HG03039 (cell line): Measurements from ENCODE around the gene ASRGL1.
"Not testable (repeated sequence)": the region's sequence is repeated elsewhere in the genome, so short reads cannot be mapped to it uniquely, and the experiment has no call there.

Experiments
- ATAC-seq: cut with Tn5 transposase; IDR thresholded peaks from one replicate; pipeline ENCODE4 v1.9.1; 2021; ENCODE audit warnings: mild to moderate bottlenecking, moderate library complexity; ENCODE audit not compliant: unreplicated experiment

Gene ASRGL1

DNA sequence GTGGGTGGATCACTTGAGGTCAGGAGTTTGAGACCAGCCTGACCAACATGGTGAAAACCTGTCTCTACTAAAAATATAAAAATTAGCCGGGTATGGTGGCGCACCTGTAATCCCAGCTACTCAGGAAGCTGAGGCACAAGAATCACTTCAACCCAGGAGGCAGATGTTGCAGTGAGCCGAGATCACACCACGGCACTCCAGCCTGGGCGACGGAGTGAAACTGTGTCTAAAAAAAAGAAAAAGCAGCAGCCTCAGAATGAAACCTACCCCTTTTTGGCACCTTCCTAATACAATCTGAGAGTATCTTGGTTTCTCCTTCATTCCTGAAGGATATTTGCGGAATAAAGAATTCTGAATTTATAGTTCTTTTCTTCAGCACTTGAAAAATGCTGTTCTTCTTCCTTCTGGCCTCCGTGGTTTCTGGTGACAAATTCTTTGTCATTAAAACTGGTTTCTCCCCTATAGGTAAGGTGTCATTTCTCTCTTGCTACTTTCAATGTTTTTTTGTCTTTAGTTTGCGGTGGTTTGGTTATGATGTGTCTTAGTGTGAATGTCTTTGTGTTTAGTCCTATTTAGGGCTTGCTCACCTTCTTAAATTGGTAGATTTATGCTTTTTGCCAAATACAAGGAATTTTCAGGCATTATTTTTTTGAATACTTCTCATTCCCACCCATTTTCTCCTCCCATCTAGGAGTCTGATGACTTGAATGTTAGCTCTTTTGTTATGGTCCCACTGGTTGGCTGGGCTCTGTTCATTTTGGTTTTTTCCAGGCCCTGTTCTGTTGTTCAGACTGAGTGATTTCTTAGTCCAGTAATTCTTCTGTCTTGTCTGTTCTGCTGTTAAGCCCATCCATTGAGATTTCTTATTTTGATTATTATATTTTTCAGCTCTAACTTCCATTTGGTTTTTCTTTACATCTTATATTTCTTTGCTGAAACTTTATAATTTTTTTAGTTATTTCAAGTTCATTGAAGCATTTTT, 15.4 kb downstream of the ASRGL1 start:
- no peak for ATAC-seq

DNA sequence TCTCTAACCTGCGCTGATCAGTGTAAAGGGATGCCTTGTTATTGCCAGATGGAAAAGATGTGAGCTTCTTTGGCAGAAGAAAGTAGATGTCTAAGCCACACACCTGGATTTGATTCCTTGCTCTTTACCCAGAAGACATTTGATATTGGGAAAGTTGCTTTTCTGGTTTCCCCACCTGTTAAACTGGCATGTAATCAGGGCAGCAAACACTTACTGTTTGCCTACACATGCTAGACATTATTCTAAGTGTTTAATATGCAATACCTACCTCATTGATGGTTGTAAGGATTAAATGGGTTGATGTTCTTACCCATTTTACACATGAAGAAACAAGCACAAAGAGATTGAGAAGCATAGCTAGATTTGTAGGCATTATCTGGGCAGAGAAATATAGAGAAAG, 16.6 kb downstream of the ASRGL1 start:
- no peak for ATAC-seq

DNA sequence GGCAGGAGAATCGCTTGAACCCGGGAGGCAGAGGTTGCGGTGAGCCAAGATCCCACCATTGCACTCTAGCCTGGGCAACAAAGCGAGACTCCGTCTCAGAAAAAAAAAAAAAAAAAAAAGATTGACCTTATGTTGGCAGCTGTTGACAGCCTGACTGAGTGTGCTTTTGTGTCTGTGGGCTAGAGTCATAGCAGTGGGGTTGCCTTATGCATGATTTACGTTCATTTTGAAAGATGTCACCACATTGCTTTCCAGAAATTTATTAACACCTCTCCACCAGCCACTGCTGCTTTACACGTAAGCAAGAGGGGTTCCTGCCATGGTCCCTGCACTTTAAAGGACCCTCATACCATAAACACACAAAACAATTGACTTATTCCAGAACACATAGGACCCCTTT, 21.0 kb downstream of the ASRGL1 start:
- no peak for ATAC-seq

DNA sequence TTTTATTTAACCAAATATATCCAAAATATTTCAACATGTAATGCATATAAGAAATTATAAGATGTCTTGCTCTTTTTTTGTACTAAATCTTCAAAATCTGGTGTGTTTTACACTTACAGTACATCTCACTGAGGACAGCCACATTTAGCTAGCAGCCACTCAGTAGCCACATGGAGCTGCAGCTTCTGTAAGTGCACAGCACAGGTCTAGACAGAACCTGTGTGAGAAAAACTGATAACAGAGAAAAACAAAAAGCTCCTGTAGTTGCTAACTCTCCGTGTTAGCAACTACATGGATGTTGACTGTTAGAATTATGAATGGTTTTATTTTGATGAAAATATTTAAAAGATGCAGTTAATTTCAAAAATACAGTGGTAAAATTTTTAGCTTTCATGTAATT, 22.2 kb downstream of the ASRGL1 start:
- ATAC-seq: no peak

DNA sequence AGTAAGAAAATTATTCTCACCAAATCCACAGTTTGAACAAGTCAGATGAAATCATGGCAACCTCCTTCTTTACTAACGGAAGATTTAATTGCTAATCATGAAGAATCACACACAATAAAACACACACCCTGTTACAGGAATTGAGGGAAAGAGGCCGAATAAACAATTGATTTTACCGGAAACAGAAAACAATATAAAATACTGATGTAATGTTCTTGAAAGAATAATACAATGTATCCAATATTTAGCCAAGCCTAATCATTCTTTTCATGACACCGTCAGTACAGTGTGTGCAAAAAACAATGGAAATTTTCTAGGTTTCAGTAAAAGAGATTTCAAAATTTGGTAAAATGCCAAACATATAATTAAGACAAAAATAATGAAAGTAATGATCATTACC, 23.4 kb downstream of the ASRGL1 start:
- no peak for ATAC-seq

DNA sequence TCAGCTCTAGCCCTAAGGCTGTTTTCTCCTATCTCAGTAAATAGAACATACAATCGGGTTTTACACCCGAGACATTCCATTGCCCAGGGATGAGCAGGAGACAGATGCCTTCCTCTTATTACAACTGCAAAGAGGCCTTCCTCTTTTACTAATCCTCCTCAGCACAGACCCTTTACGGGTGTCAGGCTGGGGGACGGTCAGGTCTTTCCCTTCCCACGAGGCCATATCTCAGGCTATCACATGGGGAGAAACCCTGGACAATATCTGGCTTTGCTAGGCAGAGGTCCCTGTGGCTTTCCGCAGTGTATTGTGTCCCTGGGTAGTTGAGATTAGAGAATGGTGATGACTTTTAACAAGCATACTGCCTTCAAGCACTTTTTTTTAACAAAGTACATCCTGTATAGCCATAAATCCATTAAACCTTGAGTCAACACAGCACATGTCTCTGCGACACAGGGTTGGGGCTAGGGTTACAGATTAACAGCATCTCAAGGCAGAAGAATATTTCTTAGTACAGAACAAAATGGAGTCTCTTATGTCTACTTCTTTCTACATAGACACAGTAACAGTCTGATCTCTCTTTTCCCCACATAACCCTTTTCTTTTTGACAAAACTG, 31.7 kb downstream of the ASRGL1 start:
- not testable (repeated sequence) for ATAC-seq

DNA sequence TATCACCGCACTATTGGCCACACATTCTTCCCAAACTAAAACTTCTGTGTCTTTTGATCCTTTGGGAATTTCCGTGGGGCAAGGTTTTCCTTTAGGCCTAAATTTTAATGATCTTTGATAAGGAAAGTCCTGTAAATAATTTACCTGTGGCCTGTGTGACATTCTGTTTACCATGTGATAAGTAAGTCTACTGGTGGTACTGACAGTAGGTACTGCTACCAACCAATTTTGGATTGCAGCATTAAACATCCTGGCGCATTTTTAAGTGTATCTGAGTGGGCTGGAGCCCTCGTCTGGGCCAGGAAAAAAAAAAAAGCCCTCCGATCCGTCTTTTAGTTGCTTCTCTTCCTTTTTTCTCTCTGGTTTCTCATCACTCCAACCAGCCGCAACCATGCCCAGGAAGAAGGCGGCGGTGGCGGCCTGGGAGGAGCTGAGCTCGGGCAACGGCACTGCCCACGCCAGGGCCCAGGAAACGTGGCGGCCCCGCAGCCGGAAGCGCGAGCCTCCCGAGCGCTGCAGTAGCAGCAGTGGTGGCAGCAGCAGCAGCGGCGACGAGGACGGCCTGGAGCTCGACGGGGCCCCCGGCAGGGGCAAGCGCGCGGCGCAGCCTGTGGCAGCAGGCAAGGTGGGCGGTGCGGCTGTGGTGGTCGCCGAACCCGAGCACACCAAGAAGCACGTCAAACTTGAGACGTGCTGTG, 33.6 kb downstream of the ASRGL1 start:
- ATAC-seq: no peak

DNA sequence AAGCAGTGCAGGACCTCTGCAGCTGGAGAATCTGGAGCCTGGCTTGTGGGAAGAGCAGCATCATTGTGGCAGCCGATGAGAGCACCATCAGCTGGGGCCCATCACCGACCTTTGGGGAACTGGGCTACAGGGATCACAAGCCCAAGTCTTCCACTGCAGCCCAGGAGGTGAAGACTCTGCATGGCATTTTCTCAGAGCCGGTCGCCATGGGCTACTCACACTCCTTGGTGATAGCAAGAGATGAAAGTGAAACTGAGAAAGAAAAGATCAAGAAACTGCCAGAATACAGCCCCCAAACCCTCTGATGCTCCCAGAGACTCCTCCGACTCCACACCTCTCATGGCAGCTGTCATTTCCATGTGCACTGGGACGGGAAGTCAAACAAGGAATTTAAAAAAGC, 35.6 kb downstream of the ASRGL1 start:
- no peak for ATAC-seq

DNA sequence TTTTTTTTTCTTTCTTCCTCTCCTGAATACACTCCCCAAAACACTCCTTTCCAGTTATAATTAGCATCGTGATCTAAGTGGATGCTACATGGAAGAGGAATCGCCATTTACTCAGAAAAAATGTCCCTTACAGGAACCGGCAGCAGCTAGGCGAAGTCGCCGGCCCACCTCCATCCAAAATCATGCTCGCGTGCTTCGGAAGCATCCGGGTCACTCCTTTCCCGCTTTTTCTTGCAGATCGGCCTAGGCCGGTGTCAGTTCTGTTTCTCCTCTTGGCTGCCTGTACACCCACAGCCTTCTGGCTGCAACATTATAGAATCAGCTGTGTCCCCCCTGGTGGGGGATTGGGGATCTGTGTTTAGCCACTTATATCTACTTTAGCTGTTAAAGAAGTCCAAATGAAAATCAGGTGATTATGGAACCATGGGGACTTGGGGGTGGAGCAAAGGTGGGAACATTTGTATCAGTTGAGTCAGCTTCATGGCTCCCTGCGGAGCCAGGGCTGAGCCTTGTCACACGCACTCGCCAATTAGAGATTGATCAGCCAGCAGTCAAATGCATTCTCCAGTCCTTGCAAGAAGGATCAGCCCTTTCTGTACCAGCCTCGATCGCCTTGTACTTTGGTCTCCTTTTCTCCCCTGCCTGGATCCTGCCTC, 36.3 kb downstream of the ASRGL1 start:
- no peak for ATAC-seq

DNA sequence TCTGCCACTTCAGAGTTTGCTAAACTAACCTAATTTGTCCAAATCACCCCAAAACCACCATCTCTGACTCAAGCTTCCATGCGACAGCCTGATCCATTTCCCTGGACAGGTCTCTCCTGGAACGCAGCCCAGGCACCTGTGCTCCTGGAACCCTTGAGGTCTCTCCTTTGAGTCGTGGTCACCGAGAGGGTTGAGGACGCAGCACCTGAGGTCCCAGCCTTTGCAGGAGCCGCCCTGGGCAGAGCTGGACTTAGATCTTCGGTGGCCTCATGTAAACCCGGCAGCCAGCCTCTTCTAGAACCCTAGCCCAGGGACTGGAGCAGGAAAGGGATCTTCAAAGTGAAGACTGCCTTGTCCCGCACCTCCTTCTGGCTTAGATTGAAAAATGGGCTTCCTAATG, 37.6 kb downstream of the ASRGL1 start:
- no peak for ATAC-seq

DNA sequence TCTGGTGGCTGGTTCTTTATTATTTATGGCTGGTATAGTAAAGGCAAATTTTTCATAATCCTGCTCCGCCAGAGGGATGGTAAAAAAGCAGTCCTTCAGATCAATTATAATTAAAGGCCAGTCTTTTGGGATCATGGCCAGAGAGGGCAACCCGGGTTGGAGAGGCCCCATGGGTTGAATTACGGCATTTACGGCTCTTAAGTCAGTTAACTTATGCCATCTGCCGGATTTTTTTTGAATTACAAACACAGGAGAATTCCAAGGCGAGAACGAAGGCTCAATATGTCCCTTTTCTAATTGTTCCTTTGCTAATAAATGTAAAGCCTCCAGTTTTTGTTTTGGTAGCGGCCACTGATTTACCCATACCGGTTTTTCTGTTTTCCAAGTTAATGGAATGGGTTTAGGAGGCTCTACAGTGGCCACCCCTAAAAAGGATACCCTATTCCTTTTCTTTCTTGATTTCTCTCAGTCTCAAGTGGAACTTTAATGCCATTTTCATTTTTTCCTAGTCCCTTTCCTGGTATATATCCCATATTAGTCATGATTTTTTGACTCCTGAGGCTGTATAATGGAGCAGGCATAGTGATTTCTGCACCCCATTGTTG, 41.3 kb downstream of the ASRGL1 start:
- not testable (repeated sequence) for ATAC-seq

DNA sequence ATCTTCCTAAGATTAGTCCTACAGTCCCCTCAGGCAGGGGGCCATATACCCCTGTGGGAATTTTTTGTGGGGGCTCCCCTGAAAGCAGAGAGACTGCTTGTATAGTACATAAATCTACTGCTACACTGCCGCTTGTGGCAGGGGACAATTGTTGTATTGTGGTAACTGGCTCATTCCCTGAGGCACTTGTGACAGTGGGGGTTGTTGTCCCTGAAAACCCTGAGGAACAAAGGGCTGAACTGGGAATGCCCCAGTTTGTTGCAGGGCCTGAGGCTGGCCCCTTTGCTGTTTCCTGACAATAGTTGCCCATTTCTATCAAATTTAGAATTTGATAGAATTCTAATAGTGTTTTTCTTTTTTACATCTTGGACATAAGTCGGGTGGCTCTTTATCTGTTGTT, 42.3 kb downstream of the ASRGL1 start:
- not testable (repeated sequence) for ATAC-seq

DNA sequence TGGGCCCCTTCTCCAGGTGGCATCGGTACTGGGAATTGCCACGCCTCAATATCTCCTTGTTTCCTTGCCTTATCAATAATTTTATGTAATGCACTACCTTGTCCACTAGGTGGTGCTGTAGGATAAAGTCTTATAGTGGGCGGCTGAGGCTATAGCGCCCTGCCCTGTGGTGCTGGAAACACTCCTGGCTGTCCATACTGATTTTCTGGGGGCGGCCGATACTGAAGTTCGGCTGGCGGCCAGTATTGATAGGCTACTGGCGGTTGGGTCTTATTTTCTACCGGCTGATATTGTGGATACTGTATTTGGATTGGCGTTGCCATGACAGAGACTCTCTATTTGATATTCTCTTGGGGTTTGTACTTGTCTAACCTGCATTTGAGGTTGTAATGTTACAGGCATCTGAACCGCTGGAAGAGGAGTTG, 43.6 kb downstream of the ASRGL1 start:
- ATAC-seq: not testable (repeated sequence)

DNA sequence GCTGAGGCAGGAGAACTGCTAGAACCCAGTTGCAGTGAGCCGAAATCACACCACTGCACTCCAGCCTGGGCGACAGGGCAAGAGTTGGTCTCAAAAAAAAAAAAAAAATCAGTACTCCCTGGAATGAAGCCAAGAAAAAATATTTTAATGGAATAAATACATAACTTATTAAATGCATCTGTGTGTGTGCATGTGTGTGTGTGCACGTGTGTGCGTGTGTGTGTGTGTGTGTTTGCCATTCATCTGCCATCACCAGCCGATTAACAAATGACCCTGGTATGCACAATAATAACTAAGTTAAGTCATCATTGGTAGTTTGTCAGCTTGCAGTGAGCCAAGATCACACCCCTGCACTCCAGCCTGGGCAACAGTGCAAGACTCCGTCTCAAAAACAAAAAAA, 46.6 kb downstream of the ASRGL1 start:
- no peak for ATAC-seq

DNA sequence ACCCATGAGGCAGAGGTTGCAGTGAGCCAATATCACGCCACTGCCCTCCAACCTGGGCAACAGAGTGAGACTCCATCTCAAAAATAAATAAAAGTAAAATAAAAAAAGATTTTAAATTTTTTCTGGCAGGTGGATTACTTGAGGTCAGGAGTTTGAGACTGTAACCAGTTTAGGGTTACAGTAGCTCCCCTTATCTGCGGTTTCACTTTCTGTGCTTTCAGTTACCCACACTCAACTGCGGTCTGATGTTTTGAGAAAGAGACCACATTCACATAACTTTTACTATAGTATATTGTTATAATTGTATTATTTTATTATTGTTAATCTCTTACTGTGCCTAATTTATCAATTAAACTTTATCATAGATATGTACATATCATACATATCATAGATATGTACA, 48.8 kb downstream of the ASRGL1 start:
- not testable (repeated sequence) for ATAC-seq

DNA sequence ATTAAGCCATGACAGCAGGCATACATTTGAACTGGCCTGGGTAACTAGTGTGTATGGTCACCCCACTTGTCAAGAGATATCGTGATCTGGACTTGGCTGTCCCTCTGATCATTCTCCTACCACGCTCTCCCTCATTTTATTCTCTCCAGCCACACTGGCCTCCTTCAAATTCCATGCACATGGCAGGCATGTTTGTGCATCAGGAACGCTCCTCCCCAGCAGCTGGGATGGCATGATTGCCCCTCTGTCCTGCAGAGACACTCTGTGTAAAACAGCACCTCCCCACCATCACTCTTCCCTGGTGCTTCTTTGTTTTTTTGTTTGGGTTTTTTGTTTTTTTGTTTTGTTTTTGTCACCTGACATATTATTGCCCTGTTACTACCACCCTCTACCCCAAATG, 50.1 kb downstream of the ASRGL1 start:
- ATAC-seq: no peak

DNA sequence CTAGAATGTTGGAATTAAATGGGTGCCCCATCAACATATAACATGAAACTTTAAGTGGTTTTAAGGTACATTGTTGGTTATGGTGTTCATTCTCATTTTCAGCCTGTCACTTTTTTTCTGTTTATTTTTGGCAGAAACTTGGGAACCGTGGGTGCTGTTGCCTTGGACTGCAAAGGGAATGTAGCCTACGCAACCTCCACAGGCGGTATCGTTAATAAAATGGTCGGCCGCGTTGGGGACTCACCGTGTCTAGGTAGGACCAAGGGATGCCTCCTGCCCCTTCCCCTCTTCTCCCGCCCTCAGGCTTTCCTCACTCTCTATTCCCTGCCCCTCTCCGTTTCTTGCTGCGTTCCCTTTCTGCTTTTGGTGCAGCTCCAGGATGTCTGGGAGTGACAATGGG, 51.8 kb downstream of the ASRGL1 start:
- no peak for ATAC-seq

DNA sequence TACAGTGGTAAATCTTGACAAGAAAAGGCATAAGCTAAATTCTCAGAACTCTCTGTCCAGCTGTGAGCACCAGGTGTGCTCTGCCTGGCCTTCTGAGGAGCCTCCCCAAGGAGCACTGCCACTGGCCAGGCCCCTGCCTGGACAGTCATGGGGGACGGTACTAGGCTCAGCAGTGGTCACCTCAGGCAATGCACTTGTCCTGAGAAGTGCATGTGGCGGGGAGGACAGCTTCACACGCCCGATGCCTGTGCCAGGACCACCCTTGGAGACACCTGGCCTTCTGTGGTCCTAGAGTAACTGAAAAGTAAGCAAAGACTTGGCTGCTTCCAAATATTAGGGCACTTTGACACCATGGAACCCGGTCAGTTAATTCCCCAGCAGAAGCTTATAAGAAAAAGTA, 53.0 kb downstream of the ASRGL1 start:
- no peak for ATAC-seq

DNA sequence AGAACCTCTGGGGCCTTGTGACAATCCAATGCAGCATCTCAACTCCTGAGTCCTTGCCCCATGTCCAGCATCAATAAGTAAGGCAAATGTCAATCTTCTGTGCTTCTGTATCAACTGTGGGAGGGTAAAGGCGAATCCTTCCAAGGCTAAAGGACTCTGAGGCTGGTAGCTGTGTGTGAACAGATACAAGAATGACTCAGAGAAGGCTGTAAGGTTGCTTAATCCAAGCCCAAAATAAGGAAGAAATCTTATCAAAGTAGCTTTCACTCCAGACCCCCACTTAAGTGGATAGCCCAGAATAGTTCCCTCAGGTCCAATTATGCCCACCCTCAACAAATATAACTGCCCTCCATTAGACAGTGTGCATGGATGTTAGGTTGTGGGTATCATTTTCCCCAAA, 53.5 kb downstream of the ASRGL1 start:
- ATAC-seq: no peak

DNA sequence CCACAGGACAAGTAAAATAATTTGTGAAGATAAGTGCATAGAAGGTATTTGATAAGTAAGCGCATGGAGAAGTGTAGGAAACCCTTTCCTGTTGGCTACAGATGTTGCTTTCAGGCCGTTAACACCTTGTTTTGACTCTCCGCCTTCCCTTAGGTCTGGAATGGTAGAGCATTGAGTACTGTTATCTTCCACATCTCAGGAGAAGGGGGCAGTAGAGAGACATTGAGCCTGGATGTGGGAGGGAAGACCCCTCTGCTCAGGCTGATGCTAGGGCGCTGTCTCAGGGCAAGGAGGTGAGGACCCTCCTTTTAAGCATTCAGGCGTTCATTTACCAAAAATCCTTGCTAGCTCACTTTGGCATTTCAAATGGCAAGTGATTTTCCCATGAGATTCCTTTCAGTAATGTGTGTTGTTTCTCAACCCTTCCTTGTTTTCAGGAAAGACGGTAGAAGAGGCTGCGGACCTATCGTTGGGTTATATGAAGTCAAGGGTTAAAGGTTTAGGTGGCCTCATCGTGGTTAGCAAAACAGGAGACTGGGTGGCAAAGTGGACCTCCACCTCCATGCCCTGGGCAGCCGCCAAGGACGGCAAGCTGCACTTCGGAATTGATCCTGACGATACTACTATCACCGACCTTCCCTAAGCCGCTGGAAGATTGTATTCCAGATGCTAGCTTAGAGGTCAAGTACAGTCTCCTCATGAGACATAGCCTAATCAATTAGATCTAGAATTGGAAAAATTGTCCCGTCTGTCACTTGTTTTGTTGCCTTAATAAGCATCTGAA, 54.6 kb downstream of the ASRGL1 start:
- no peak for ATAC-seq
